ENCODE data around the gene TNRC18.

Gene TNRC18

GRCh38 chr7:5348134-5349004 lies 75.3 kb downstream of the TNRC18 start:
- peak overlapping the region; percentile 0; the same call in 1 of the 2 replicates for H3K27ac ChIP-seq
- DNase-seq (ENCODE audit: low spot score): no peak
- POLR2A ChIA-PET (ENCODE audit: low non-redundant PET): no interaction called here
- CTCF ChIA-PET: no interaction called here
- TF ChIP-seq CTCF (conservative IDR thresholded peaks at IDR 0.05; ENCODE audit: low read depth): no peak

- ChIA-PET CTCF (interaction anchor here (1.1 kb wide), 1 partner anchor 20 kb away, joined by 3 read pairs; no protein-coding TSS in a partner anchor), POLR2A (ENCODE audit: low non-redundant PET) (no interaction called here)
- no peak for TF ChIP-seq CTCF (conservative IDR thresholded peaks at IDR 0.05; ENCODE audit: low read depth)
- no peak overlapping the region for H3K27ac ChIP-seq
- DNase-seq (ENCODE audit: low spot score): no peak
Measured at GRCh38 chr7:5345671-5346070, 78.0 kb downstream of the TNRC18 start.

- H3K27ac ChIP-seq: no peak overlapping the region
- CTCF ChIA-PET: interaction anchor here (1.1 kb wide), 1 partner anchor 20 kb away, joined by 3 read pairs; no protein-coding TSS in a partner anchor
- POLR2A ChIA-PET (ENCODE audit: low non-redundant PET): no interaction called here
- no peak for TF ChIP-seq CTCF (conservative IDR thresholded peaks at IDR 0.05; ENCODE audit: low read depth)
- no peak for DNase-seq (ENCODE audit: low spot score)
Measured at GRCh38 chr7:5345171-5345570, 78.5 kb downstream of the TNRC18 start.

- H3K27ac ChIP-seq: no peak overlapping the region
- TF ChIP-seq CTCF (conservative IDR thresholded peaks at IDR 0.05; ENCODE audit: low read depth): no peak
- CTCF ChIA-PET: no interaction called here
- DNase-seq (ENCODE audit: low spot score): no peak
- POLR2A ChIA-PET (ENCODE audit: low non-redundant PET): no interaction called here
Measured at GRCh38 chr7:5344342-5344741, 79.3 kb downstream of the TNRC18 start.

GRCh38 chr7:5343884-5344283 lies 79.8 kb downstream of the TNRC18 start:
- POLR2A ChIA-PET (ENCODE audit: low non-redundant PET): no interaction called here
- no peak overlapping the region for H3K27ac ChIP-seq
- CTCF ChIA-PET: no interaction called here
- no peak for DNase-seq (ENCODE audit: low spot score)
- no peak for TF ChIP-seq CTCF (conservative IDR thresholded peaks at IDR 0.05; ENCODE audit: low read depth)

- no peak for DNase-seq (ENCODE audit: low spot score)
- POLR2A ChIA-PET (ENCODE audit: low non-redundant PET): no interaction called here
- TF ChIP-seq CTCF (conservative IDR thresholded peaks at IDR 0.05; ENCODE audit: low read depth): no peak
- no peak overlapping the region for H3K27ac ChIP-seq
- CTCF ChIA-PET: no interaction called here
Measured at GRCh38 chr7:5342631-5343030, 81.0 kb downstream of the TNRC18 start.
